SK-N-SH (cell line): ENCODE data around the gene SLITRK5.

Source experiments
- POLR2AphosphoS5 ChIP-seq: IDR thresholded peaks from 2 replicates; pipeline ENCODE4 v1.6.1; 2012; ENCODE audit warnings: low read depth, low read length
- REST ChIP-seq: IDR thresholded peaks from 2 replicates; pipeline ENCODE4 v1.6.1; 2012; ENCODE audit warnings: mild to moderate bottlenecking, low read depth, low read length, moderate library complexity
- USF2 ChIP-seq: fragments of 150-350 bp; IDR thresholded peaks from 2 replicates; pipeline ENCODE4 v1.6.1; 2017; ENCODE audit warnings: antibody characterized with exemption, low read length, low read depth, borderline replicate concordance

- TF ChIP-seq USF2 (no peak), POLR2AphosphoS5 (no peak), REST (no peak)
Observed at GRCh38 chr13:87709947-87710346, 38.8 kb downstream of the SLITRK5 start.
